HG02759 (cell line): Measurements from ENCODE around the gene MT1B.

ENCODE experiments used
- ATAC-seq: cut with Tn5 transposase; IDR thresholded peaks from one replicate; pipeline ENCODE4 v1.9.1; 2021; ENCODE audit warnings: mild to moderate bottlenecking, moderate library complexity; ENCODE audit not compliant: unreplicated experiment

Gene MT1B

GRCh38 chr16:56636616-56637413, 14.9 kb upstream of the MT1B start:
- no peak for ATAC-seq

DNA sequence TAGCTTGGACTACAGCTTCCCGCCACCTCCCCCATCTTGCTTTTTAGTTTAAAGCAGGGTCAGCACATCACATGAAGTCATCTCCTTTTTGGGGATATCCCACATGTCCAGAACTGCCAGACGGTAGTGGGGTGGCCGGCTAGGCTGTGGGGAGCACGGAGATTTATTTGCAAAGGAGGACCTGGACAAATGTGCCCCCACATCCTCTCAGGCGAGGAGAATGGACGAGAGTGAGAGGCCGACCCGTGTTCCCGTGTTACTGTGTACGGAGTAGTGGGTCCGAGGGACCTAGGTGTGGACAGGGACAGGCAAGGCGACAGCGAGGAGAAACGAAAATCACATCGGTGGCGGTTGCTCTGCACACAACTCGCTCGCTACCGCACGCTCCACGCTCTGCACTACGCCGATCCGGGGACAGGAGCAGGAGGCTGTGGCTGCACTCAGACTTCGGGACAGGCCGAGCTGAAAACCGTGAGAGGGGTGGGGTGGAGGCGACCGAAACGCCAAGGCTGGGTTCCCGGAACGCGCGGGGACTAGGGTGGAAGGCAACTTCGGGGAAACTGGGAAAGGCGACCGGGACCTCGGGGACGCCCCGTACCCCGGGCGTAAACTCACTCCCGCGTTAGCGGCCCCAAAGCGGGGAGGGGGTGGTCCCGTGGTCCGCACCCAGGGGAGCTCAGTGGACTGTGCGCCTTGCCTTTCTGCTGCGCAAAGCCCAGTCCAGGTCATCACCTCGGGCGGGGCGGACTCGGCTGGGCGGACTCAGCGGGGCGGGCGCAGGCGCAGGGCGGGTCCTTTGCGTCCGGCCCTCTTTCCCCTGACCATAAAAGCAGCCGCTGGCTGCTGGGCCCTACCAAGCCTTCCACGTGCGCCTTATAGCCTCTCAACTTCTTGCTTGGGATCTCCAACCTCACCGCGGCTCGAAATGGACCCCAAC, 13.6 kb upstream of the MT1B start, which contains the start of gene MT1A:
MT1A (plus strand) TSS at position 853 of the 937 bp plus-strand sequence; CDS start at position 926, 73 bp downstream.
- no peak for ATAC-seq

DNA sequence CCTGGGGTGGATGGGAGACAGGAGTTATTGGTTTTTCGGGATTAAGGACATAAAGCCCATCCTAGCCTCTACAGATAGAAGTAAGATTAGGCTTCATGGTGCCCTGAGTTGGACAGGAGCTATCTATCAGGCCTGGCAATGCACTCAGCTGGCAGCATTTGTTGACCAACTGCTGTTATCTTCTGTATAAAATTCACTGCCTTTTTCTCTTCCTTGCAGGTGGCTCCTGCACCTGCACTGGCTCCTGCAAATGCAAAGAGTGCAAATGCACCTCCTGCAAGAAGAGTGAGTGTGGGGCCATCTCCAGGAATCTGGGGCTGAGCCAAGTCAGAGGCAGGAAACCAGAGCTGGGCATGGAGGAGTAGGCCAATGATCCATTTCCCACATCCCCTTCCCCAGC, 12.6 kb upstream of the MT1B start:
- no peak for ATAC-seq

DNA sequence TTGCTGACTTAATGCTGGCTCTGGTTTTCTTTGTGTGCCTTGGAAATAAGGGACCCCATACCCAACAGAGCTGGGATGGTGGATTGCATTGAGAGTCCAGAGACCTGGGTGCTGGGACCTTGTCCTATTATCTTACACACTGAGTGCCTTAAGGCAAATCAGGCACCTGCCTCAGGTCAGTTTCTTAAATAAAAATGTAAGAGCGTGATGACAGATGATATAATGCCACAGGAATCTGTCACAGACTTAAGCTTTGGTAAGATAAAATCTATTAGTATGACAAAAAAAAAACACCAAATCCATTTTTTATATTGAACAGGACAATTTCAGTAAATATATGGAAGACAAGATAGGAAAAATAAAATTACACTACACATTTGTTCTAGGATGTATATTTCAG, 11.6 kb upstream of the MT1B start:
- no peak for ATAC-seq

DNA sequence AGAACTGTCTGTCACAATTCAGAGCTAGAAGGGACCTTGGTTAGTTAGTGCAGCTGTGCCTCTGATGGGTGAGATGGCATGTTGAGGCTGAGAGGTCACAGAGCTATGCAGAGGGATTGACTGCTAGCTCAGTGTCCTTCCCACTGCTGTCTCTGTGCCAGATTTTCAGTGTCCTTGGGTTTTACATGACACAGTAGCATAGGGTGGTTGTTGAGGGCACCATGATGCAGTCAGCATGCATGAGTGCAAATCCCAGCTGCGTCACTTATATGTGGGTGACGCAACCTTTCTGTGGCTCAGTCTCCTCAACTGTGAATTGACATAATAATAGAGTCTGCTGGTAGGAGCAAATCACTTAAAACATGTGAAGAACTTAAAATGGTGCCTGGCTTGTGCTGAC, 10.5 kb upstream of the MT1B start:
- no peak for ATAC-seq

DNA sequence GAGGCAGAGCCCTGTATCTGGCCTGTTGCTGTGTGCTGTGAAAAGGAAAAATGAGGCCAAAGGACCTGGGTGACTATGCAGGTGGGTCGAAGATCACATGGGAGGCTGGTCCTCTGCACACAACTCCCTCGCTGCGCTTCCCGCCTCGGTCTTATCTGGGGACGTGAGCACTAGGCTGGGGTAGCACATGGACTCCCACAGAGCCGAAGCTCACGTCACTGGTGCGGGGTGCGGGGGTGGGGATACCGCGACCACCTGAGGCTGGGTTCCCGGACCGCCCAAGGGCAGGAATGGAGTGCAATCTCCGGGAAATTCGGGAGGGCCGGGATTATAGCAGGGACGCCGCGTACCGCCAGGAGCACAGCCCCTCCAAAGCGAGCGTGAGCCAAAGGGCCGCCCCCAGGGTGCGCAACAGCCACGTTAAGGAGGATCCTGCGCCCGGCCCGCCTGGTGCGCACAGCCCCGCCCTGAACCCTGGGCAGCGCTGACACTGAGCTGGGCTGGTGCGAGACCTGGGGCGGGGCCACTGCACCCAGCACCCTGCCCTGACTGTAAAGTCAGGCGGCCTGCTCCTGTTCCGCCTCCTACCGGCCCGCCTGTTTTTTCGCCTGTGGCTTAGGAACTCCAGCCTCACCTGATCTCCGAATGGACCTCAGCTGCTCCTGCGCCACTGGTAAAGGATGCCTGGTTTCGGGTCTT, 8.5 kb upstream of the MT1B start:
- peak; percentile 94 for ATAC-seq

GRCh38 chr16:56643833-56644232, 7.9 kb upstream of the MT1B start:
- ATAC-seq: no peak

GRCh38 chr16:56645311-56645710, 6.4 kb upstream of the MT1B start:
- ATAC-seq: no peak

DNA sequence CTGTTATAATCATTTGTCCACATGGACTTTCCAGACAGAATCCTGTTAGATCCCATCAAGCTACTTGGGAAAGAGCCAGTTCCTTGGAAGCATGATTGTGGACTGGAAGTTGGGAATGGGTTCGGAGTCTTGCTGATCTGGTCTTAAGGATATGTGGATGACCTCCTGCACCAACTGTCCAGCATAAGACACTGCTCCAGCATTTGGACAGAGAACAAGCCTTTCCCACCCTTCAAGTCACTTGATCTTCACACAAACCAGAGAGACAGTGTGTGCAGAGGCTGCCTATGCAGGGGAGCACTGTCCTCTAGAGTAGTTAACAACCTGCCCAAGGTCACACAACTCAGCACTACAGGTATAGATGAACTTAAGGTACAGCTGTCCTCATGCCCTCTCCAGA, 5.8 kb upstream of the MT1B start:
- ATAC-seq: no peak

DNA sequence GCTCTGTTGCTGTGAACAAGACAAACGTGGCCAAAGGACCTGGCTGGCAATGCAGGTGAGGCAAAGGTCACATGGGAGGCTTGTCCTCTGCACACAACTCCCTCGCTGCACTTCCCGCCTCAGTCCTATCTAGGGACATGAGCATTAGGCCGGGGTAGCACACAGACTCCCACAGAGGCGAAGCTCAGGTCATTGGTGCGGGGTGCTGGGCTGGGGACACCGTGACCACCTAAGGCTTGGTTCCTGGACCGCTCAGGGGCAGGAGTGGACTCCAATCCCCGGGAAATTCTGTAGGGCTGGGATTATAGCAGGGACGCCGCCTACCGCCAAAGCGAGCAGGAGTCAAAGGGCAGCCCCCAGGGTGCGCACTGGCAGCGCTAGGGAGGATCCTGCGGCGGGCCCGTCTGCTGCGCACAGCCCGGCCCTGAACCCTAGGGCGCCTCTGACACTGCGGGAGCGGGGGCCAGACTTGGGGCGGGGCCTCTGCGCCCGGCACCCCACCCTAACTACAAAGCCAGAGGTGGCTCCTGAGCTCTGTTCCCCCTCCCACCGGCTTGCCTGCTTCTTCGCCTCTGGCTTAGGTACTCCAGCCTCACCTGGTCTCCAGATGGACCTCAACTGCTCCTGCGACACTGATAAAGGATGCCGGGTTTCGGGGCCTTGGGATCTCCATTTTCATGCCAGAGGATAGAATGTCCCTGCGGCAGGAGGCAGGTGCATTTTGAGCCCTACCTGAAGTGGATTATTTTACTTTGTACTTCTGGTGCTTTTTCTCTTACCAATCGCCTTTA, 3.9 kb upstream of the MT1B start:
- no peak for ATAC-seq

DNA sequence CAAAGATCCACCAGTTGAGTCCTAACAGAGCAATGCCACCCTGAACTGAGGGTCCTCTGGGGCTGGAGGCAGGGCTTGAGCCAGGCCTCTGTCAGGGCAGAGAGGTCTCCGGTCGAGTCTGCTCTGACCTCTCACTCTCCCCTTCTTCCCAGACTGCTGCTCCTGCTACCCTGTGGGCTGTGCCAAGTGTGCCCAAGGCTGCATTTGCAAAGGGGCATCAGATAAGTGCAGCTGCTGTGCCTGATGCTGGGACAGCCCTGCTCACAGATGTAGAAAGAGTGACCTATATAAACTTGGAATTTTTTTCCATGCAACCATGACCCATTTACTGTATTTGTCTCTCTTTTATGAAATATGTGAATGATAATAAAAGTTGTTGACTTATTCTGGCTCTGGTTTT, 2.4 kb upstream of the MT1B start:
- no peak for ATAC-seq

DNA sequence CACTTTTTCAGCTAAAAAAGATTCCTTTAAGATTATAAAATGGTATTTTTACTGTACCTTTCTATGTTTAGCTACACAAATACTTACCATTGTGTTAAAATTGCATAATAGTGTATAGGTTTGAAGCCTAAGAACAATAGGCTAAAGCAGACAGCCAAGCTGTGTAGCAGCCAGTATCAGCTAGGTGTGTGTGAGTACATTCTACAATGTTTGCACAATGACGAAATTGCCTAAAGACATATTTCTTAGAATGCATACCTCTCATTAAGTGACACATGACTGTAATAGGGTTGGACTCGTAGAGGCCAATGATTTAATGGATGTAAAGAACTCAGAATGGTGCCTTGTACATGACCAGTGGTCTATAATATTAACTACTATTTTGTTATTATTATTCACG, 1.9 kb upstream of the MT1B start:
- ATAC-seq: no peak

GRCh38 chr16:56652600-56652999, 914 bp downstream of the MT1B start:
- no peak for ATAC-seq

DNA sequence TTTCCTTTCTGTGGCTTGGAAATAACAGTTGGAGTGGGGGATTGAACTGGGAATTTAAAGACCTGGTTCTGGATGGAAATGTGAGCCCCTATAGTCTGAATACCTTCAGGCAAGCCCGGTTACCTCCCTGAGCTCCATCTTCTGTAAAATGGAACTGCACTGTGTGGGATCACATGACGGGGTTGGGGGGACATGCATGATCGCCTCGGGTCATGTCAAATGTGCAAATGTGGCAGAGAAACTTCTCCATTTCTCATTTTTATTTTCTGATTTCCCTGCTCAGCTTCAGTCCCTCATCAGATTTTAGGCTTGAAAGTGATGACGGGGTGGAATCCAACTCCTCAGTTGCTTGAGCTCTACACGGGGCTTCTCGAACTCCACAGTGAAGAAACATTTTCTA, 1.5 kb downstream of the MT1B start:
- ATAC-seq: no peak

DNA sequence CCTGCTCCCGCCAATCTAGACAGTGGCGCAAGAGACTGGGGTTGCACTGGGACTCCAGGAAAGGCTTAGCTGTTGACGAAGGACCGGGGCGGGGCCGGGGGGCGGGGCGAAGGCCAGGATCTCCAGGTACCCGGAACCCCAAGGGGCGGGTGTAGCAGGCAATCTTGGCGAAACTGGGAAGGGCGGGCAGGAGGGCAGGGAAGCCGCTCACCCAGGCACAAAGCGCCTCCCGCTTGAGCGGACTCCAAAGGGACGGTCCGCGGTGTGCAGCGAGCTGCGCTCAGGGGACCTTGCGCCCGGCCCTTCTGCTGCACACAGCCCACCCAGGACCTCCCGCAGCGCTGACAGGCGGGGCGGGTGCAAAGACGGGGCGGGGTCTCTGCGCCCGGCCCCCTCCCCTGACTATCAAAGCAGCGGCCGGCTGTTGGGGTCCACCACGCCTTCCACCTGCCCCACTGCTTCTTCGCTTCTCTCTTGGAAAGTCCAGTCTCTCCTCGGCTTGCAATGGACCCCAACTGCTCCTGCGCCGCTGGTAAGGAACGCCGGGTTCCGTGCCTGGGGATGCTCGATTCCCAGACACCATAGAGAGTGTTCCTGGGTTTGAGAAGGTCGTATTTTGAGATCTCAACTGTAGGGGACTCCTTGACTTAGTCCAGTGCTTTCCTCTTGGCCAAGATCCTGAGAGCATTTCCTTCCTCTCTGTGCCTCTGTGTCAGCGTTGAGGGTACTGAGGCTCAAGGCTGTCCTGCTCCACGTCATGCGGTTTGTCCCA, 6.1 kb downstream of the MT1B start, which contains the start of gene MT1F:
MT1F (plus strand) TSS at position 405 of the 772 bp plus-strand sequence; CDS start at position 505, 100 bp downstream.
- peak; percentile 61 for ATAC-seq

DNA sequence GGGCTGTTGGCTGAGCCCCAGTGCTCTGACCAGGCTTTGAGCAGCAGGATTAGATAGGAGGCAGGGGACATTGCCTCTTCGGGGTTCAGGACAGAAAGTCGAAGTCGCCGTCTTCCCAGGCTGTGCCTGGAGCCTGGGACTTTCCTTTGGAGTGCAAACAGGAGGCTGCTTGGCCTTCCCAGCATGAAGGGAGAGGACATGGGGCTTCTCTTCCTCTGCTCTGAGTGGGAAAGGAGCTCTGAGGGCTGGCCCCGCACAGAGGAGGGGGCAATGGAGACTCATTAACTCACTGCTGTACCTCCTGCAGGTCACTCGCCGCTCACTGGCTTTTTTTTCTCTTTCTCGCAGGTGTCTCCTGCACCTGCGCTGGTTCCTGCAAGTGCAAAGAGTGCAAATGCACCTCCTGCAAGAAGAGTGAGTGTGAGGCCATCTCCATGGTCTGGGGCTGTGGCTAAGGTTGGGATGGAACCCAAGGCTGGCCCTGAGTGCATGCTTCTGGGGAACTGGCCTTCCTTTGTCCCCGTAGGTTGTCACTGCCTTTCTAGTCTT, 6.7 kb downstream of the MT1B start:
- ATAC-seq: no peak

GRCh38 chr16:56662357-56663354, 11.0 kb downstream of the MT1B start:
- no peak for ATAC-seq

DNA sequence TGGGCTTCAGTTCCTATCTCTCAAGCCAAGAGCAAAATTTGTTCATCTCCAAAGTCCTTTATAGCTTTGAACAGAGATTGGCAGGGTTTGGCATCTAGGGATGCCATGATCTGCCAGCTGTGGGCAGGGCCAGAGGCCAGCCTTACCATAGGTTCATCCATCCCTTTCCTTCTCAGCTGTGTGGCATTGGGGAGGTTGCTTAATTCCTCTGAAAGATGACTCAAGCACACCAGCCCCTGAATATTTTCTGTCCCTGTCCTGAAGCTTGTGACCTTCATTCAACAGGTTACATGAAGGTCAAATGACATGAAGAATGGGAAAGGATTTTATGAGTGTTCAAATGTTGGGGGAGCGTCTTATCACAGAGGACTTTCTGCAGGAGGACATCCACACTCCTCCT, 12.8 kb downstream of the MT1B start:
- no peak for ATAC-seq
